Upper lobe of left lung (tissue), 6 donors: ENCODE data around the gene VPS13A. TPM values are rescaled to one million over a fixed set of nuclear protein-coding genes. Genes with fewer than 3 reads are reported as not detected.

Experiments used
- ATAC-seq, 2 donors: fragments of 200-7000 bp; cut with Tn5 transposase; one replicate each; pipeline ENCODE4 v1.9.1; 2022; ENCODE audit warnings: mild to moderate bottlenecking in 2 of 2, moderate library complexity in 2 of 2; ENCODE audit not compliant: low FRiP score in 2 of 2
- DNase-seq, 2 donors: peaks; one replicate each; pipeline ENCODE4 v3.0.0-alpha.2; 2019 to 2020
- H3K27ac ChIP-seq, 4 donors: fragments of 200-600 bp; sonication (generic); one replicate each; pipeline ENCODE4 v1.5.1; 2016 to 2019
- H3K27me3 ChIP-seq, 4 donors: fragments of 200-600 bp; sonication (generic); one replicate each; pipeline ENCODE4 v1.5.1; 2017 to 2019
- H3K36me3 ChIP-seq, 4 donors: fragments of 200-600 bp; sonication (generic); one replicate each; pipeline ENCODE4 v1.5.1; 2016 to 2019
- H3K4me1 ChIP-seq, 4 donors: fragments of 200-600 bp; sonication (generic); one replicate each; pipeline ENCODE4 v1.5.1; 2018 to 2019
- H3K4me3 ChIP-seq, 4 donors: fragments of 200-600 bp; sonication (generic); one replicate each; pipeline ENCODE4 v1.5.1; 2017 to 2019; ENCODE audit warnings: mild to moderate bottlenecking in 2 of 4, moderate library complexity in 1 of 4
- H3K9me3 ChIP-seq, 4 donors: fragments of 200-600 bp; sonication (generic); one replicate each; pipeline ENCODE4 v1.5.1; 2018 to 2019
- EP300 ChIP-seq, 4 donors: sonication (generic); formaldehyde crosslinking; IDR thresholded peaks; one replicate each; pipeline ENCODE4 v1.5.1; 2017; ENCODE audit warnings: antibody characterized with exemption in 4 of 4, control low read depth in 2 of 4
- POLR2A ChIP-seq, 4 donors: fragments of 450-650 bp; IDR thresholded peaks; one replicate each; pipeline ENCODE4 v1.5.1; 2016 to 2017; ENCODE audit warnings: antibody characterized with exemption in 4 of 4, mild to moderate bottlenecking in 2 of 4
- POLR2AphosphoS5 ChIP-seq, 2 donors: sonication (generic); formaldehyde crosslinking; IDR thresholded peaks; one replicate each; pipeline ENCODE4 v1.5.1; 2017; ENCODE audit warnings: antibody characterized with exemption in 2 of 2
- WGBS, 2 donors: methylation state at CpG; one replicate each; pipeline ENCODE4 v1.1.5; 2017 to 2018; 5-methylcytosine and 5-hydroxymethylcytosine counted together
- total RNA-seq, 6 donors: library from RNA; depleted of rRNA in 4 of 6; stranded (reverse); fragments of >200 nt in 4 of 6; gene quantifications; one replicate each; pipeline versions ENCODE4 v1.1.0 to v1.2.1, GENCODE V29; 2016 to 2021
- TF ChIP-seq, protein P1 (sequence below), 6 experiments: fragments of 450-650 bp in 4 of 6; fragments of 200-600 bp in 2 of 6; sonication (generic) in 2 of 6; IDR thresholded peaks; one replicate each; pipeline ENCODE4 v1.5.1; 2016 to 2019; ENCODE audit warnings: antibody characterized with exemption in 6 of 6
- donor health status: DM: no; HTN: no; CAD: no; lungs with moderate emphysema.
- donor health status: DM: no; HTN: yes; CAD: no; lungs with severe emphysema.

Gene VPS13A
- total RNA-seq, 6 donors from 2014 or later = 21.6 to 90.0 (median 31.4) TPM

DNA sequence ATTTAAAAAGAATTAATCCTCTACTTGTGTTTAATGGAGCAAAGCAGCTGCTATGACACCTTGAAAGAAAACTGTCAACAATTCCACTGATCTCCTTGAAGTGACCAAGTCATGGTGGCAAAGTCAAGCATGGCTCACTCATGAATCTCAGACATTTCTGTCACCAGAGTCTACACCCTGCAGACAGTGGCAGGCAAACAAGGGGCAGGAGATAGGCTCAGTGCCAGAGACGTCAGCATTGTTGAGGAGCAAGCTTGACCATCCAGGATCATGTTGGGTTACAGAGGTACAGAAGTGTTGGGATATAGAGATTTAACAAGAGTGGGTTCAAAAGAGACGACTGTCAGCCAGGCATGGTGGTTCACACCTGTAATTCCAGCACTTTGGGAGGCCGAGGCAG is 16.1 kb upstream of the VPS13A start:
- H3K36me3 ChIP-seq = no peaks in the 10 kb centered on the region
- TF ChIP-seq POLR2AphosphoS5 (IDR thresholded peaks at IDR 0.05) = no peak
- TF ChIP-seq, protein P1, sequence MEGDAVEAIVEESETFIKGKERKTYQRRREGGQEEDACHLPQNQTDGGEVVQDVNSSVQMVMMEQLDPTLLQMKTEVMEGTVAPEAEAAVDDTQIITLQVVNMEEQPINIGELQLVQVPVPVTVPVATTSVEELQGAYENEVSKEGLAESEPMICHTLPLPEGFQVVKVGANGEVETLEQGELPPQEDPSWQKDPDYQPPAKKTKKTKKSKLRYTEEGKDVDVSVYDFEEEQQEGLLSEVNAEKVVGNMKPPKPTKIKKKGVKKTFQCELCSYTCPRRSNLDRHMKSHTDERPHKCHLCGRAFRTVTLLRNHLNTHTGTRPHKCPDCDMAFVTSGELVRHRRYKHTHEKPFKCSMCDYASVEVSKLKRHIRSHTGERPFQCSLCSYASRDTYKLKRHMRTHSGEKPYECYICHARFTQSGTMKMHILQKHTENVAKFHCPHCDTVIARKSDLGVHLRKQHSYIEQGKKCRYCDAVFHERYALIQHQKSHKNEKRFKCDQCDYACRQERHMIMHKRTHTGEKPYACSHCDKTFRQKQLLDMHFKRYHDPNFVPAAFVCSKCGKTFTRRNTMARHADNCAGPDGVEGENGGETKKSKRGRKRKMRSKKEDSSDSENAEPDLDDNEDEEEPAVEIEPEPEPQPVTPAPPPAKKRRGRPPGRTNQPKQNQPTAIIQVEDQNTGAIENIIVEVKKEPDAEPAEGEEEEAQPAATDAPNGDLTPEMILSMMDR (IDR thresholded peaks at IDR 0.05) = no peak
- WGBS, 2 donors = 82 to 89% methylated on average over 3 of the region's 3 CpGs
- no peaks in the 10 kb centered on the region for H3K9me3 ChIP-seq
- H3K4me3 ChIP-seq = no peak overlapping the region
- ATAC-seq = no peak
- no peak for DNase-seq
- no peak overlapping the region for H3K27ac ChIP-seq
- H3K27me3 ChIP-seq = no peaks in the 10 kb centered on the region
- peaks cover 0 to 6% (median 0%) of the 10 kb centered on the region in 4 donors for H3K4me1 ChIP-seq

DNA sequence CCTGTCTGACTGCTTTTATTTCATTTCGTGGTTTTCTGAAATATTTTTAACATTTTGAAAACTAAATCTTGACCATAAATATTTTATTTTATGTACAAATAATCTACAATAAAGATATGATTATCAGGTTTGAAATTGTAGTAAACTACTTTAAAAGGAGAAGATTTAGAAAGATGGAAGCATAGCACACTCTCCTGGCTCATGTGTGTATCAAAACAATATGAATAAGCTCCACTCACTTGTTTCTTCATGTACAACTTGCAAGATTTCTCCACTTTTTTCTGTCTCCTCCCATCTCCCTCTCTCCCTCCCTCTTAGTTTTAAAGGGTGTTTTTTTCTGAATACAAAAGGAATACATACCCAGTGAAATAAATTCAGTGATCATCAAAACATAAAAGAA is 15.4 kb upstream of the VPS13A start:
- no peak for DNase-seq
- no peak for ATAC-seq
- Histone ChIP-seq H3K4me1 (peaks cover 0 to 6% (median 0%) of the 10 kb centered on the region in 4 donors), H3K27ac (no peak overlapping the region), H3K9me3 (no peaks in the 10 kb centered on the region), H3K36me3 (no peaks in the 10 kb centered on the region), H3K4me3 (no peak overlapping the region), H3K27me3 (no peaks in the 10 kb centered on the region)
- TF ChIP-seq, protein P1 (IDR thresholded peaks at IDR 0.05) = no peak
- TF ChIP-seq POLR2A (IDR thresholded peaks at IDR 0.05) (no peak), EP300 (IDR thresholded peaks at IDR 0.05) (no peak), POLR2AphosphoS5 (IDR thresholded peaks at IDR 0.05) (no peak)
- 91 to 96% methylated on average over 1 of the region's 1 CpG for WGBS, 2 donors

DNA sequence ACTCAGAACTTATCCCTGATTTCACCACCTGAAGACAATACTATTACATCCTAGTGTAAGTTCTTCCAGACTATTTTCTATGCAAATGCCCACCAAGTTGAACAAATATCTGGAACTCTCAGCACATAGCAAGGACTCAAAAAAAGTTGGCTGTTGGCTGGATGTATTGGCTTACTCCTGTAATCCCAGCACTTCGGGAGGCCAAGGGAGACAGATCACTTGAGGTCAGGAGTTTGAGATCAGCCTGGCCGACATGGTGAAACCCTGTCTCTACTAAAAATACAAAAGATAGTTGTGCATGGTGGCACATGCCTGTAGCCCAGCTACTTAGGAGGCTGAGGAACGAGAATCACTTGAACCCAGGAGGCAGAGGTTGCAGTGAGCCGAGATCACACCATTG is 15.0 kb upstream of the VPS13A start:
- Histone ChIP-seq H3K4me1 (peaks cover 0 to 6% (median 2%) of the 10 kb centered on the region in 4 donors), H3K4me3 (no peak overlapping the region), H3K27ac (no peak overlapping the region), H3K36me3 (no peaks in the 10 kb centered on the region), H3K27me3 (no peaks in the 10 kb centered on the region), H3K9me3 (no peaks in the 10 kb centered on the region)
- TF ChIP-seq, protein P1 (IDR thresholded peaks at IDR 0.05) = no peak
- no peak for TF ChIP-seq EP300 (IDR thresholded peaks at IDR 0.05)
- no peak for TF ChIP-seq POLR2A (IDR thresholded peaks at IDR 0.05)
- TF ChIP-seq POLR2AphosphoS5 (IDR thresholded peaks at IDR 0.05) = no peak
- ATAC-seq (no peak), DNase-seq (no peak)
- 78 to 80% methylated on average over 4 of the region's 4 CpGs for WGBS, 2 donors

DNA sequence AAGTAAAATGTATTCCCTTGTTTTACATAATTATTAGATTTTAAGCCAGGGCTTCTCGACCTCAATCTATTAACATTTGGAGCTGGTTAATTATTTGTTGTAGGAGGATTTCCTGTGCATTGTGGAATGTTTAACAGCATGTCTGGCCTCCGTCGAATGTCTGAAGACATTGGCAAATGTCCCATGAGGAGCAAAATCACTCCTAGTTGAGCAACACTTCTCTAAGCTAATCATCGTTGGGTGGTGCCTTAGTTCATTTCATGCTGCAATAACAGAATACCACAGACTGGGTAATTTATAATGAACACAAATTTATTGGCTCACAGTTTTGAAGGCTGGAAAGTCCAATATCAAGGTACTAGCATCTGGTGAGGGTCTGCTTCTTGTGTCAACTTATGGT is 13.4 kb upstream of the VPS13A start:
- peak in 1 of 2 donors; percentile 77 for ATAC-seq
- no peak overlapping the region for H3K27ac ChIP-seq
- WGBS, 2 donors = 15 to 20% methylated on average over 4 of the region's 4 CpGs

DNA sequence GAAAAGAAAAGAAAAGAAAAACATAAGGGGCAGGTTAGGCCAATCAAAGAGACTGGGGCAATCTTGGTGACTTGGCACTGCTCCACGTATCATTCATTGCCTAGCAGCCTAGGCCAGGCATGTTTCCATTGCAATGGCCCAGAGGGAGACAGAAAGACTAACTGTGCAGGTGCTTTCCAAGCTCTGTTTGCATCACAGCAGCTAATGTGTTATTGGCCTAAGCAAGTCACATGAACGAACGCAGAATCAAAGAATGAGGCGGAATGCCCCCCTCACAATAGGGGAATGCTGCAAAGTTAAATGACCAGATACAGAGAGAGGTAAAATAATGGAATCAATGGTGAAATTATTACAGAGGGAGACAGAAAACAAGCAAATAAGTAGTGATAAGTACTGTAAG is 11.1 kb upstream of the VPS13A start:
- Histone ChIP-seq H3K4me3 (no peak overlapping the region), H3K4me1 (peaks cover 0 to 6% (median 2%) of the 10 kb centered on the region in 4 donors), H3K27ac (no peak overlapping the region), H3K36me3 (no peaks in the 10 kb centered on the region), H3K9me3 (no peaks in the 10 kb centered on the region), H3K27me3 (no peaks in the 10 kb centered on the region)
- DNase-seq (no peak), ATAC-seq (no peak)
- 83 to 88% methylated on average over 4 of the region's 4 CpGs for WGBS, 2 donors
- TF ChIP-seq POLR2AphosphoS5 (IDR thresholded peaks at IDR 0.05) (no peak), POLR2A (IDR thresholded peaks at IDR 0.05) (no peak), EP300 (IDR thresholded peaks at IDR 0.05) (no peak)
- TF ChIP-seq, protein P1 (IDR thresholded peaks at IDR 0.05) = no peak

More for the DNA sequence above, 13.4 kb upstream of the VPS13A start:
- TF ChIP-seq EP300 (IDR thresholded peaks at IDR 0.05) (no peak), POLR2AphosphoS5 (IDR thresholded peaks at IDR 0.05) (no peak), POLR2A (IDR thresholded peaks at IDR 0.05) (no peak)
- TF ChIP-seq, protein P1 (IDR thresholded peaks at IDR 0.05) = no peak
- no peak overlapping the region for H3K4me3 ChIP-seq
- no peaks in the 10 kb centered on the region for H3K36me3 ChIP-seq
- H3K27me3 ChIP-seq = no peaks in the 10 kb centered on the region
- no peaks in the 10 kb centered on the region for H3K9me3 ChIP-seq
- H3K4me1 ChIP-seq = peaks cover 0 to 6% (median 2%) of the 10 kb centered on the region in 4 donors
- DNase-seq = no peak
